IMR-90 (cell line): ENCODE measurements around the gene UPK3A. TPM values are rescaled to one million over a fixed set of nuclear protein-coding genes. Genes with fewer than 3 reads are reported as not detected.
A peak's percentile ranks its signal among the peaks of the same experiment; 100 is the strongest.

ENCODE experiments used
- ATAC-seq: fragments of 200-7000 bp; cut with Tn5 transposase; 2 replicates; pipeline ENCODE4 v1.9.1; 2020; ENCODE audit warnings: low read depth, mild to moderate bottlenecking, moderate library complexity
- BruUV-seq: library from RNA; stranded (reverse); fragments of 400-500 nt; replicated peaks from 2 replicates; lab custom pipeline; 2021; lab: Mats Ljungman, UMichigan
- CTCF ChIA-PET: fragments of 300-600 bp; formaldehyde crosslinking; extraction: SDS; loops from one replicate; lab custom pipeline; 2021; ENCODE audit warnings: antibody characterized with exemption; lab: Yijun Ruan, JAX
- POLR2A ChIA-PET: fragments of 300-600 bp; sonication (Branson Sonifier 250); formaldehyde crosslinking; loops from one replicate; lab custom pipeline; 2022; ENCODE audit warnings: antibody characterized with exemption; ENCODE audit not compliant: unreplicated experiment; lab: Charles Lee
- DNase-seq: peaks from one replicate; pipeline ENCODE4 v3.0.0; 2013
- H2AFZ ChIP-seq: replicated peaks from 2 replicates; pipeline ENCODE3; 2013; ENCODE audit warnings: low read length, mild to moderate bottlenecking; ENCODE audit not compliant: poor library complexity
- H2AK5ac ChIP-seq: 2 replicates; pipeline ENCODE4 v1.6.1; 2013; ENCODE audit warnings: low read depth, low read length, inconsistent platforms
- H2AK9ac ChIP-seq: replicated peaks from 2 replicates; pipeline ENCODE3; 2013; ENCODE audit warnings: mild to moderate bottlenecking, low read depth, low read length, moderate library complexity; ENCODE audit not compliant: poor library complexity
- H2BK120ac ChIP-seq: 2 replicates; pipeline ENCODE4 v1.6.1; 2013; ENCODE audit warnings: low read depth, low read length, inconsistent platforms
- H2BK15ac ChIP-seq: 3 replicates; pipeline ENCODE4 v1.6.1; 2013; ENCODE audit warnings: low read depth, low read length, inconsistent platforms
- H2BK20ac ChIP-seq: 2 replicates; pipeline ENCODE4 v1.6.1; 2013; ENCODE audit warnings: low read depth, mild to moderate bottlenecking, inconsistent platforms, low read length, moderate library complexity
- H2BK5ac ChIP-seq: 2 replicates; pipeline ENCODE4 v1.6.1; 2013; ENCODE audit warnings: mild to moderate bottlenecking, low read depth, low read length, inconsistent platforms; ENCODE audit not compliant: poor library complexity, severe bottlenecking
- H3K14ac ChIP-seq: replicated peaks from 2 replicates; pipeline ENCODE4 v1.6.1; 2013; ENCODE audit warnings: low read depth, low read length, inconsistent platforms
- H3K18ac ChIP-seq: 2 replicates; pipeline ENCODE4 v1.6.1; 2013; ENCODE audit warnings: low read depth, low read length, control low read depth
- H3K23ac ChIP-seq: 2 replicates; pipeline ENCODE4 v1.6.1; 2013; ENCODE audit warnings: low read depth, low read length, inconsistent platforms
- H3K27ac ChIP-seq: 2 replicates; pipeline ENCODE4 v1.5.1; 2013; ENCODE audit warnings: mild to moderate bottlenecking, control low read depth, low read length; ENCODE audit not compliant: insufficient read depth
- H3K27me3 ChIP-seq: 2 replicates; pipeline ENCODE4 v1.6.1; 2013; ENCODE audit warnings: low read length; ENCODE audit not compliant: control insufficient read depth, insufficient read depth
- H3K36me3 ChIP-seq: 2 replicates; pipeline ENCODE4 v1.6.1; 2013; ENCODE audit warnings: low read length, mixed read lengths; ENCODE audit not compliant: control insufficient read depth, insufficient read depth
- H3K4ac ChIP-seq: 2 replicates; pipeline ENCODE4 v1.6.1; 2013; ENCODE audit warnings: low read depth, low read length, inconsistent platforms
- H3K4me1 ChIP-seq: 2 replicates; pipeline ENCODE4 v1.6.1; 2013; ENCODE audit warnings: low read length, mixed read lengths; ENCODE audit not compliant: control insufficient read depth, insufficient read depth
- H3K4me2 ChIP-seq: 2 replicates; pipeline ENCODE4 v1.6.1; 2013; ENCODE audit warnings: low read depth, mild to moderate bottlenecking, control low read depth, low read length, moderate library complexity
- H3K4me3 ChIP-seq: 2 replicates; pipeline ENCODE4 v1.5.1; 2013; ENCODE audit warnings: low read depth, mild to moderate bottlenecking, control low read depth, low read length, moderate library complexity; ENCODE audit not compliant: insufficient read depth
- H3K56ac ChIP-seq: 2 replicates; pipeline ENCODE4 v1.6.1; 2013; ENCODE audit warnings: low read length, inconsistent platforms; ENCODE audit not compliant: insufficient read depth; ENCODE audit errors: extremely low read depth
- H3K79me1 ChIP-seq, 2 experiments: 2 replicates each; pipeline ENCODE4 v1.6.1; 2013; ENCODE audit warnings: low read length in 2 of 2, inconsistent platforms in 1 of 2, low read depth in 1 of 2
- H3K9ac ChIP-seq: 2 replicates; pipeline ENCODE4 v1.6.1; 2013; ENCODE audit warnings: low read depth, low read length, control low read depth
- H3K9me1 ChIP-seq: 2 replicates; pipeline ENCODE4 v1.6.1; 2013; ENCODE audit warnings: low read length, inconsistent platforms; ENCODE audit not compliant: insufficient read depth
- H3K9me3 ChIP-seq: 2 replicates; pipeline ENCODE4 v1.6.1; 2013; ENCODE audit warnings: low read length; ENCODE audit not compliant: control insufficient read depth, insufficient read depth
- H4K20me1 ChIP-seq: 2 replicates; pipeline ENCODE4 v1.6.1; 2013; ENCODE audit warnings: low read length, inconsistent platforms; ENCODE audit not compliant: insufficient read depth
- H4K5ac ChIP-seq: 2 replicates; pipeline ENCODE4 v1.6.1; 2013; ENCODE audit warnings: mild to moderate bottlenecking, low read depth, low read length, control low read depth
- H4K8ac ChIP-seq, 2 experiments: 2 replicates each; pipeline ENCODE4 v1.6.1; 2013; ENCODE audit warnings: low read depth in 2 of 2, low read length in 2 of 2, control low read depth in 1 of 2, inconsistent platforms in 1 of 2
- H4K91ac ChIP-seq: 2 replicates; pipeline ENCODE4 v1.6.1; 2013; ENCODE audit warnings: low read depth, low read length, inconsistent platforms; ENCODE audit not compliant: insufficient read depth
- CTCF ChIP-seq: conservative IDR thresholded peaks from 2 replicates; pipeline ENCODE4 v1.5.1; 2012; ENCODE audit warnings: mild to moderate bottlenecking, low read depth, low read length, improper control_type of control experiment
- FOS ChIP-seq: fragments of 150-350 bp; IDR thresholded peaks from 2 replicates; pipeline ENCODE4 v1.6.1; 2016; ENCODE audit warnings: low read depth, low read length
- NFE2L2 ChIP-seq: fragments of 150-350 bp; IDR thresholded peaks from 2 replicates; pipeline ENCODE4 v1.6.1; 2016; ENCODE audit warnings: low read depth, mild to moderate bottlenecking, low read length
- RAD21 ChIP-seq: IDR thresholded peaks from 2 replicates; pipeline ENCODE4 v1.6.1; 2012; ENCODE audit warnings: low read length, improper control_type of control experiment
- RCOR1 ChIP-seq: IDR thresholded peaks from 2 replicates; pipeline ENCODE4 v1.6.1; 2012; ENCODE audit warnings: mild to moderate bottlenecking, low read length, improper control_type of control experiment; ENCODE audit not compliant: insufficient replicate concordance
- WGBS, 2 experiments: methylation state at CpG; one replicate each; pipeline versions ENCODE4 v1.1.5 to v1.1.7; 2013; ENCODE audit warnings: missing lambda C conversion rate in 2 of 2; ENCODE audit not compliant: insufficient read length in 1 of 2; ENCODE audit errors: extremely low coverage in 2 of 2; 5-methylcytosine and 5-hydroxymethylcytosine counted together
- dilution Hi-C: fragments of 300-500 bp; cut with HindIII; formaldehyde crosslinking; loops from one replicate; pipeline ENCODE4 v1.14.3; 2018; ENCODE audit warnings: low sequenced_read_pairs; ENCODE audit not compliant: unreplicated experiment
- in situ Hi-C: fragments of 300-500 bp; cut with MboI; formaldehyde crosslinking; loops from 3 replicates; pipeline ENCODE4 v1.14.3; 2019; ENCODE audit warnings: low sequenced_read_pairs, inconsistent platforms, mixed read lengths
- intact Hi-C: fragments of 100-400 bp; cut with micrococcal nuclease; formaldehyde crosslinking; loops from 2 replicates; pipeline ENCODE4 v1.10.0; 2022
- polyA plus RNA-seq, 3 experiments: library from polyadenylated mRNA; depleted of rRNA; stranded (reverse); fragments of >200 nt; gene quantifications; 2 replicates each; pipeline ENCODE4 v1.2.3, GENCODE V29; 2012; ENCODE audit warnings: low replicate concordance in 1 of 3
- total RNA-seq: library from RNA; depleted of rRNA; stranded (reverse); fragments of >200 nt; gene quantifications from 2 replicates; pipeline ENCODE4 v1.2.3, GENCODE V29; 2012
- TF ChIP-seq, protein P1 (sequence below): fragments of 150-350 bp; IDR thresholded peaks from 2 replicates; pipeline ENCODE4 v1.6.1; 2017; ENCODE audit warnings: mild to moderate bottlenecking, antibody characterized with exemption, low read length, low read depth

UPK3A gene
- total and polyA plus RNA-seq, 2 of the 4 experiments (the other 2 are of a cell fraction), result not detected

GRCh38 chr22:45317551-45318167 is 32.9 kb downstream of the UPK3A start:
- Histone ChIP-seq H3K36me3 (peaks cover 3% of the 10 kb centered on the region), H3K27me3 (no peaks in the 10 kb centered on the region), H4K91ac (peak overlapping the region; percentile 47), H3K9ac (peak overlapping the region; percentile 24), H4K20me1 (peaks cover 22% of the 10 kb centered on the region; the same call in 1 of the 2 replicates), H3K79me1 (peaks cover 26 to 78% of the 10 kb centered on the region in 2 experiments), H2AK9ac (peak overlapping the region; percentile 33), H3K4ac (peak overlapping the region; percentile 51), H2BK20ac (peak overlapping the region; percentile 10; the same call in 1 of the 2 replicates), H3K23ac (no peak overlapping the region), H3K9me1 (peaks cover 22% of the 10 kb centered on the region), H3K14ac (0 out of 2 replicates have a peak overlapping the region, but pooled peaks have one; percentile 10), H2BK15ac (peak overlapping the region; percentile 43; the same call in 1 of the 3 replicates), H3K9me3 (no peaks in the 10 kb centered on the region), H2BK120ac (peak overlapping the region; percentile 50; the same call in 1 of the 2 replicates), H3K4me3 (no peak overlapping the region), H3K4me2 (peak overlapping the region; percentile 89), H4K5ac (peak overlapping the region; percentile 32), H2AK5ac (peak overlapping the region; percentile 62), H3K18ac (peak overlapping the region; percentile 11; the same call in 1 of the 2 replicates), H2BK5ac (peak overlapping the region; percentile 17), H4K8ac (peak overlapping the region; percentile 45 to 75; a peak in 2 of 4 replicates), H3K4me1 (peaks cover 22% of the 10 kb centered on the region), H3K27ac (peak overlapping the region; percentile 75), H3K56ac (peak overlapping the region; percentile 36; the same call in 1 of the 2 replicates), H2AFZ (peak overlapping the region; percentile 10)
- intact Hi-C loops (loop anchor here (1.0 kb wide), 2 partner anchors 118 to 236 kb away; no protein-coding TSS in a partner anchor), dilution Hi-C loops (no loop called here), in situ Hi-C loops (no loop called here)
- ChIA-PET CTCF (interaction anchor here (0.6 to 1.4 kb wide), 2 partner anchors 17 to 322 kb away, joined by 3 read pairs; no protein-coding TSS in a partner anchor), POLR2A (interaction anchor here (1.0 kb wide), 1 partner anchor 10 kb away, joined by 3 read pairs; no protein-coding TSS in a partner anchor)
- no TSS peak for BruUV-seq
- WGBS, 2 experiments, result 61% methylated on average over 7 of the region's 19 CpGs; no CpG with 5 or more reads in 1 of the 2 experiments
- ATAC-seq (peak; percentile 46), DNase-seq (peak; percentile 37)
- TF ChIP-seq RCOR1 (no peak), FOS (no peak), RAD21 (peak; percentile 36; the same call in 1 of the 2 replicates), NFE2L2 (no peak), CTCF (peak; percentile 23; the same call in 1 of the 2 replicates)
- TF ChIP-seq, protein P1, sequence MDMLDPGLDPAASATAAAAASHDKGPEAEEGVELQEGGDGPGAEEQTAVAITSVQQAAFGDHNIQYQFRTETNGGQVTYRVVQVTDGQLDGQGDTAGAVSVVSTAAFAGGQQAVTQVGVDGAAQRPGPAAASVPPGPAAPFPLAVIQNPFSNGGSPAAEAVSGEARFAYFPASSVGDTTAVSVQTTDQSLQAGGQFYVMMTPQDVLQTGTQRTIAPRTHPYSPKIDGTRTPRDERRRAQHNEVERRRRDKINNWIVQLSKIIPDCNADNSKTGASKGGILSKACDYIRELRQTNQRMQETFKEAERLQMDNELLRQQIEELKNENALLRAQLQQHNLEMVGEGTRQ, result no peak
